NCI-H2227 (cell line): ENCODE results near the gene IFNLR1.
A peak's percentile ranks its signal among the peaks of the same experiment; 100 is the strongest.

ENCODE experiments used
- DNase-seq: peaks from one replicate; lab custom pipeline; 2025; ENCODE audit not compliant: unreplicated experiment; lab: John Stamatoyannopoulos, UW

Gene IFNLR1

DNA sequence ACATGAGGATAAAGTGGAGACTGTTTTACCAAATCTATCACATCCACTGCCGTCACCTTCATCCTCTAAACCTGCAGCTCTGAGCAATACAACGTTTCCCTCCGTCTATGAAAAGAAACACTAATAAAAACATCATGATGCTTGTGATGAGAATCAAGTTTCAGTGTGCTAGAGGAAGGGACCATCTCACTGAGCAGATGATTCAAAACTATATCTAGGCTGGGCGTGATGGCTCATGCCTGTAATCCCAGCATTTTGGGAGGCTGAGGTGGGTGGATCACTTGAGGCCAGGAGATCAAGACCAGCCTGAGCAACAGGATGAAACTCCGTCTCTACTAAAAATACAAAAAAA, 60.4 kb downstream of the IFNLR1 start:
- no peak for DNase-seq

DNA sequence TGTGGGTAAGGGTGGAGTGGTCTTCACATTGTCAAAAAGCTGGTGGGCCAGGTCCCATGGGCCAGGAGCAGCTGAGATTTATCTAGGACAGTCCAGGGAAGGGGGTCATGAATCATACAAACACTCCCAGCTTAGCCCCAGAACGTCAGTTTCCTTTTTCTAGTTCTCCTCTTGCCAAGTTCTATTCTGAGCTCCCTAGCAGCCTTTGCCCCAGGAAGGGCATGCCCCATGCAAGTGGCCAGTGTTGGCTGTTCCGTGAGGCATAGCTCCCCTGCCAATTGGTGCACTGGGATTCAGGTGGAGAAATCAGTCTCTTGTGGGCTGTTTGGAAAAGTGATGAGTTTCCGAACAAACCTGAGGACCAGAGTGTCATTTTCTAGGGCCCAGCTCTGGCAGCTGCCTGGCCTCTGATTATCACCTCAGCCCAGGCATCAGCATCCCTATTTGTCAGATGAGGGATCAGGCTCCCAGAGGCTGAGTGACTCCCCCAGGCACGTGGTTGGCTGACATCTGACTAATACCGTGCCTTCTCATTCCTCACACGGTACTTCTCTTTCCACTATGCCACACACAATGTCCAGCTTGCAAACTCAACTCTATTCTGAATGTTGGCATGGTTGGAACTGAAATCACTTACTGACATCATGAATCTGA, 60.9 kb downstream of the IFNLR1 start:
- DNase-seq, result no peak

DNA sequence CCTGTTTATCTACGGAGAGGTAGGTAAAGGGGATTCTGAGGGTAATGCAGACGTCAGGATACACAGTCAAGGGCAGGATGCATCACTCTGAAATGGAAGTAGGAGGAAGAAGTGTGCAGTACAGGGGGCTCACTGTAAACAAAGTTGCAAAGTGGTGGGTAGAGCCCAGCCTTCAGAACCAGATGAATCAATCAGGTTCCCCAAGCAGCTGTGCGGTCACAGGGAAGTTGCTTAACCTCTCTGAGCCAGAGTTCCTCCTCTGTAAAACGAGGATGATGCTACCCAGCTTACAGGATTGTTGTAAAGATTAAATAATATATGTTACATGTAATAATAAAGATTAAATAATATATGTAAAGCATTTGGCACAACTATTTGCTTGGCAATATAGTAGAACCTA, 61.6 kb downstream of the IFNLR1 start:
- no peak for DNase-seq

DNA sequence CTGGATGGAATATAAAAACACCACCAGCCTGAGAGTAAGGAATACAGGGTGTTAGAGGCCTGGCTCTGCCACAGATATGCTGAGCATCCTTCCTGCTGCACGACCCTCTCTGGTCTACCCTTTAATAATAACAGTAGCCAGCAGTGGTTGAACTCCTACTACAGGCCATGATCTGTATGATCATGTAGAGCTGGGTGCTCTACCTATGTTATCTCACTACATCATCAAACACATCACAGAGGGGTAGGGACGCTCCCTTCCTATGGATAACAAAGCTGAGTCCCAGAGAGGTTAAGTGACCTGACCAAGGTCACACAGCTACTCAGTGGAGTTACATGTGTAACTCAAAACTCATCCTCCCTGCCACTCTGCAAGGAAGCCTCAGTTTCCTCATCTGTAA, 62.1 kb downstream of the IFNLR1 start:
- DNase-seq, result no peak

DNA sequence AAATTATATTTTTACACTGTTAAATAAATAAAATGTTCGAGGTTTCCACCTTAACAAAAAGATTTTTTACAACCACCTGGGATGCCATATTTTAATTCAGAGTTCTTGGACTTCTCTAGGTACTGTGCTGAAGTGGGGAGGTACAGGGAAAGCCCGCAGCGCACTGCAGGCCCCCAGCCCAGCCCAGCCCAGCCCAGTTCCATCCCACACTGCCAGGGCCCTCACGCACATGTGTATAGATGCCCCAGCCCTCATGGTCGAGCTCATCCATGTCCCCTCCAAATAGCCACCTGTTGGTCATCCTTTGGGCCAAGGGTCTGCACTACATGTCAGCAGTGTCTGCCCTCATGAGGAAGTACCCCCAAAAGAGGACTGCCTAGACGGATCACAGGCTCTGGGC, 63.5 kb downstream of the IFNLR1 start:
- DNase-seq, result no peak

DNA sequence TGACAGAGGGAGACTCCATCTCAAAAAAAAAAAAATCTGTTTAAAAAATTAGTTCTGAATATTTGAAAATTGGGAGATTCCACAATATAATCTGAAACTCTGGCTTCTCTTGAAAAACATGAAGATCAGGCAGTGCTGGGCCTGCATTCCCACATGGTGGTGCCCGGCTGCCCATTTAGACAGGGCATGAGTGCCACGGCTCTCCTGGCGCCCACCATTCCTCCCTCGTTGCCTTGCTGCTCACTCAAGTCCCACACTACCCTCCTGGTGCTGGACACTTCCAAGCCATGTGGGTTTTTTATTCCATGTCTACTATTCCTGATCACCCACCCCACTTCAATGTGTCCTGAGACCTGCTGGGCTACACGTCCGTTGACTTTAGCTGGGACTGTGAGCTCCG, 64.3 kb downstream of the IFNLR1 start:
- DNase-seq, result no peak

DNA sequence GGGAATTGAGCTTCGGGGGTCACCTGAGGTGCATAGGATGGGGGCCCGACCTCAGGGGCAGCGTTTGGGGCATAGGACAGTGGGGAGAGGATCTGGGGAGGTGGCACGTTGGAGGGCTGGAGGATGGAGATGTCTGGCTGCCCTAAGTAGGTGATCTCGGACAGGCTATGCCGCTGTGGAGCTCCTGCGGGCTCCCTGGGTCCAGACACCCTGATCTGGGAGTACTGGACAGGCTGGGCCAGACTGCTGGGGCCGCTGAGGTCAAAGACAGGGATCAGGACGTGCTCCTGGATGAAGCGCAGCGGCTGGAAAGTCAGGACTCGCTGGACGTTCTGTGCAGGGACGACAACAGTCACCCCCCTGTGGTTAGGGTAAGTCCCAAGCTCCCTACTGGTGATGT, 65.7 kb downstream of the IFNLR1 start:
- DNase-seq, result no peak

DNA sequence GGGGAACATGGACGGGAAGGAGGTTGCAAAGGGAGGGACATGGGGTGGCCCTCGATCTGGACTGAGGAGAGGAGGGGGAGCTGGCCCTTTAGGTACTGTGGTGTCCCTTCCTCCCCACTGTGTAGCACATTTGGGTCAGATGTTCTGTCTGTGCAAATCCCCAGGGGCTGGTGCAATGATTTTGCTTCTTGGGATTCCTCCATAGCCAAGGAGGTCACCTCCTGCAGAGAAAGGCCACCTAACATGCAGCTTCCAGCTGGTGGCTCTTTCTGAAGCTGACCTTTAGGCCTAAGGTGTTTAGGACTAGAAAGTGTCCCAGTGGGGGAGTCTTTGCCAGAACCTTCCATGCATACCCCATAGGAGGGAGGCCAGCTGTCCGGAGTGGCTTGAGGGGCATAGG, 66.1 kb downstream of the IFNLR1 start:
- no peak for DNase-seq

DNA sequence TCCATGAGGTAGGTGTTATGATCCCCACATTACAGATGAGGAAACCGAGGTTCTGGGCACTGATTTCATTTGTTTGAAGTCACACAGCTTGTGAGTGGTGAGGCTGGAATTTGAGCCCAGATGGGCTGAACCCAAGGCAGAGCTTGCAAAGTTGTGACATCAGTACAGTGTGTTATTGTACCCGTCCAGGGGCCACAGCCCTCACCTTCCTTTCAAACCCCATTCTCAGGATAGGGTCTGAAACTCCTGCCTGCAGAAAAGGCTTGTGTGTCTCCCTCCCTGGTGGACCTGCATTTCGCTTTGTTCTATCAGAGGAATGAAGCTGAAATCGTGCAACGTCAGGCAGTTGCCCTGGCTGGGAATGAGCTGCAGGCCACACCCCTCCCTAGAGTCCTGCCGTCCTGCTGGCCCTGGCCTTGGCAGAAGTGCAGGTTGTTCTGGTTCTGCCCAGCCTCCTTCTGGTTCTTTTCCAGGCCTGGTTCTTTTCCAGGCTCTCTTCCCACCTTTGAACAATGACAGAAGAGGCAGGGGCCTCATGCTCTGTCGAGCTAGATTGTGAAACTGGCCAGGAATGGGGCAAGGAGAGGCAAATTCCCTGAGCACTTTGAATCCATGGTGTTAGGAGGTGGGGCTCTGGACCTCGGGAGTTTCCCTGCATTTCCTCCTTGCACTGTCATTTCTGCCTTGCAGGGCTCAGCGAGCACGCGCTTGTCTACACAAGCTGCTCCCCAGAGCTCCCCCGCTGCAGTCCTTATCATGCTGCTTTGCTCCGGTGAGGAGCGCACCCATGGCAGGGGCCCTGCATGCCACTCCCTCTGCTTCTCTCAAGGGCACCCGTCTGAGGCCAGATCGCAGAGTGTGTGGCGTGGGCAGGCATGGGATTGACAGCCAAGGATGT, 67.0 kb downstream of the IFNLR1 start:
- no peak for DNase-seq

DNA sequence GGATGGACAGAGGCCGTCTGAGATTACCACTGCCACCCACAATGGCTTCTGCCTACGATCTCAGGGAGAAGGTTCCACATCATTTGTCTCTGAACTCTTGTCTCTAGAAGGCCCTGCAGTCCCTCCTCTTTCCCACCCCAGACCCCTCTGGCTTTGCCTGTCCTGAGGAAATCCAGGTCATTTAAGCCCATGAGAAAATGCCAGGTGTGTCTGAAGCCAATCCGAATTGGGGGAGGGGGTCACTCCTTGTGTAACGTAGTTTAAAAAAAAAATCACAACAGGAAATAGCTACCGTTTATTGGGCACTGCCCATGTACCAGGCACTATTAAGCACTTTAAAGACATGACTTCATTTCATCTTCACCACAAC, 67.6 kb downstream of the IFNLR1 start:
- no peak for DNase-seq

DNA sequence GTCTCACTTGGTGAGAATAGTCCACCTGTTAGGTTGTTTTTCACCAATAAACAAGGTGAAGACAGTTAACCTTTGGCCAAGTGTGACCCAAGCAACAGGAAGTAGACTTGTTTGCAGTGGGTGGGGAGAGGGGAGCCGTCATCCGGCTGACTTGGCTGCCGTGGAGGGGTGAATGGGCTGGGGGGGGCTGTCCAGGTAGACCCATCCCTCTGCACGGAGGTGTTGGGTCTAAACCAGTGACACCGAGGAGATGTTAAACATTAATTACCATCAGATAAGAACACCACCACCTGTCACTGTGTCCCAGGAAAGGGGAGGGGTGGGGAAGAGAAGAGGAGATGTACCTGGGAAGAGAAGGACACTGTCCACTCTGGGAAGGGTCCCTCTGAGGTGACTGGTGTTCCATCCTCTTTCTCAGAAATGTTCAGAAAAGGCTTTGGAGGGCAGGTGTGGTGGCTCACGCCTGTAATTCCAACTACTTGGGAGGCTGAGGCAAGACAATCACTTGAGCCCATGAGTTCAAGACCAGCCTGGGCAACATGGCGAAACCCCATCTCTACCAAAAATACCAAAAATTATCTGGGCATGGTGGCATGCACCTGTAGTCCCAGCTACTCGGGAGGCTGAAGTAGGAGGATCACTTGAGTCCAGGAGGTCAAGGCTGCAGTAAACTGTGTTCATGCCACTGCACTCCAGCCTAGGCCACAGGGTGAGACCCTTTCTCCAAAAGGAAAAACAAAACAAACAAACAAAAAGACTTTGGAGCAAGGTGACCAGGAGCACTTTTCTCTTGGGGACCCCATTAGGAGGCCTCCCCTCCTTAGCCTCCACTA, 68.5 kb downstream of the IFNLR1 start:
- DNase-seq, result no peak

DNA sequence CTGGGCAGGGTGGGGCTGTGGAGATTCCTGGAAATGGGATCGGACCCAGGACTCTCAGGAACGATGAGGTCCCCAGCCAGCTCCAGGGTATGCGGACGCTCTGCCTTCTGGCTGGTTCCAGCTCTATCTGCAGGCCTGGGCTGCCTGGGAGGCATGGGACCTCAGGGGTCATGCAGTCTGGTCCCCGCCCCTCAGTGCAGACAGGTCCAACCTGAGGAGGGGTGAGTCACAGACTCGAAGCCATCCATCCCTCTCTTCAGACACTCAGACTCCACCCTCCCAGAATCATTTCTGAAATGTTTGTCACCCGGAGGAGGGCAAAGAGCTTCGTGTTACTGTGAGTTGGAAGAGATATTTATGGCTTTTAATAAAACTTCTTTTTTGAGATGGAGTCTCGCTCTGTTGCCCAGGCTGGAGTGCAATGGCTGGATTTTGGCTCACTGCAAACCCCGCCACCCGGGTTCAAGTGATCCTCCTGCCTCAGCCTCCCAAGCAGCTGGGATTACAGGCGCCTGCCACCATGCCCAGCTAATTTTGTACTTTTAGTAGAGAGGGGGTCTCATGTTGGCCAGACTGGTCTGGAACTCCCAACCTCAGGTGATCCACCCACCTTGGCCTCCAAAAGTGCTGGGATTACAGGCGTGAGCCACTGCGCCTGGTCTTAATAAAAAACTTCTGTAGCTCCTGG, 69.2 kb downstream of the IFNLR1 start:
- no peak for DNase-seq

DNA sequence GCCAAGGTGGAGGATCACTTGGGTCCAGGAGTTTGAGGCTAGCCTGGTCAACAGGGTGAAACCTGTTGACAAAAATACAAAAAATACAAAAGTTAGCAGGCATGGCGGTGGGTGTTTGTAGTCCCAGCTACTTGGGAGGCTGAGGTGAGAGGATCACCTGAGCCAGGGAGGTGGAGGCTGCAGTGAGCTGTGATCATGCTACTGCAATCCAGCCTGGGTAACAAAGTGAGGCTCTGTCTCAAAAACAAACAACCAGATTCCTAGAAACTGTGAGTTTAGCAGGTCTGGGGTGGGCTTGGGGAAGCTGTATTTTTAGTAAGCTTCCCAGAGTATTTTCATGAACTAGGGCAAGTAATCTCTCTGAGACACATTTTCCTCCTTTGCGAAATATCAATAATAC, 70.0 kb downstream of the IFNLR1 start:
- no peak for DNase-seq

DNA sequence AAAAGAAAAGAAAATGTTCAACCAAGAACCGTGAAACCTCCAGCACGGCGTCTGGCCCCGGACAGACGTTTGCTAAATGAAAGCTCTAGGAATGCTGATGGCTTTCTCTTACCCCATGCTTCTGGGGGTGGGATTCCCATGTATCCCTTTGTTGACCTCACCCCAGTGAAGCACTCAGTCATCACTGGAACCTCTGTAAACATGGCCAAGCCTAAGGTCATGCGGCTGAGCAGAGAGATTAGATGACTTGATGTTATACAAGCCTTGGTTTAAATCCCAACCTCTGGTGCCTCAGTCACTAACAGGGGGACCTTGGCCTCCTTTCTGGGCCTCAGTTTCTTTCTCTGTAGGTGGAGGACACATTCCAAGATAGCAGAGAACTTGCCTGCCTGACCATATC, 72.3 kb downstream of the IFNLR1 start:
- DNase-seq, result no peak

DNA sequence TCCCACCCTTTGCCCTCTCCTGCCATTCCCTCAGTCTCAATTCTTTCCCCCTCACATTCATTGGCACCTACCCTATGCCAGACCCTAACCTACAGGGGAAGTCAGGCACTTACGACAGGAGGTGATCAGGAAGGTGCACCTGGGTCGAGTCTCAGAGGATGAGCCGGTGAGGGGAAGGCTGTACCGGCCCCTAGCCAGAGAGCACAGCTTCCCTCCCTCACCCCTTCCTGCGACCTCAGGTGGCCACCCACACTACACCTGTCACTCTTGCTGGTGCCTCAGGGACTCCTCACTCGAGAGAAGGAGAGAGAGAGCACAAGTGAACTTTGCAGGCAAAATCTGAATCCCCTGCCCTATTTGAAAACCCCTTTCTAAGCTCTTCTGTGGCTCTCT, 73.5 kb downstream of the IFNLR1 start:
- no peak for DNase-seq

DNA sequence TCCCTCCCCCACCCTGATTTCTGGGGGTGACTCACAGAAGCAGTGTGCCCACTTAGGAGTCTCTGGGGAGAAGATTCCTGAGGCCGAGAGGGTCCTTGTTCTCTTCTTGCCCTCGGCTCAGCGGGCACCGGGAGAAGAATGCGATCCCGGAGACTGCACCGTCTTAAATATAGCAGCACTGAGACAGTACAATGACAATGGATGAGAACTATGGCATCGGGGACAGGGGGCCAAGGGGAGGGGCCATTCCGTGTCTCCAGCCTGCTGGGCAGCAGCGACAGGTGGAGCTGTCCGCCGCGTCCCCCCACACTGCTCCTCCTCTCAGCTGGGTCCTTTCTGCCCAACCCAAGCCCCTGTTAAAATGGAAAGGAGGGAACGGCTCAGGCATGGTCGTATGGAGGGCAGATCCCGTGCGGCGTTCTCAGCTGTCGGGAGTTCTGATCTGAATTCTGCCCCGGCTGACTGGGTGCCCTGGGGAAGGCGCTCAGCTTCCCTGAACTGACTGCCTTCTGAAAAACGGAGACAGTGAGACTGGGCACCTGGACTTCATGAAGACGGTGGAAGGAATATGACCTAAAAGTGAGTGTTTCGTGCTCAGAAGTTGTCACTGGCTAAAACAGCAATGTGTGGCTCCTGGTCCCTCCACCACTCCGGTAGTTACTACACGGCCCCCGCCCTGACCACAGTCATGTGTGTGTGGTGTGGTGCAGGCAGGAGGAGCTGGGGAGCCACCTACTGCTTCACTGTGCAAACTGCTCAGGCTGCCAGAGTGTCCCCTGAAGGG, 74.9 kb downstream of the IFNLR1 start, which contains the start of gene MYOM3:
Gene MYOM3, minus strand, starts transcription at position 140 of the 784 bp plus-strand sequence. CDS start 3,499 bp downstream, outside the sequence.
- DNase-seq, result peak; percentile 72

DNA sequence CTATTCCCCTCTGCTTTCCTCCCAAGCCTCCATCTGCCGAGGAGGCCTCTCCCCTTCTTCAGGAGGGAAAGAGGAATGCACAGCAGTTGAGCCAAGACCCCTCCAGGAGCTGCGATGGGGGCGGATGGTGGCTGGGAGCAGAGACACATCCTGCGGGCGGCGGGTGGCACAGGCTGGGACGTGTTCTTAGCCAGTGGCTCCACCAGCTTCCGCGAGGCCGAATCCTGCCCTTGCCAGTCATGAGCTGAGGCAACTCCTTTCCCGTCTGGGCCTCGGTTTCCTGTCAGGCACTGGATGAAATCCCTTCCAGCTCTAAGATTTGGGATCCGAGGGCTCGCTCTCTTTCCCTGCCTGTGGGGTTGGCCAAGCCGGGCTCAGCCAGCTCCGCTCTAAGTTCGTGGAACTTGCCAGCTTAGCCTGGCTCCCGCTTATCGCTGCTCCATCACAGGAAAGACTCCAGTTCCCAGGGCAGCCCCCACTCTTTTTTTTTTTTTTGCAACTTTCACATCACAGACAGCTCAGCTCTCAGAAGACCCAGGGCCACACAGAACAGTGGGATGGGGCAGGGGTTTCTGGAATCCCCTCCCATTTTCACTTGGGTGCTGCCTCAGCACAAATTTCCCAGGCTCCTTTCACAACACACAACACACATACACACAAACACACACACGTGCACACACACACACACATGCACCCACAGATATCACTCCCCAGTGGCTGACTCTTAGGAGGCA, 75.7 kb downstream of the IFNLR1 start:
- no peak for DNase-seq

DNA sequence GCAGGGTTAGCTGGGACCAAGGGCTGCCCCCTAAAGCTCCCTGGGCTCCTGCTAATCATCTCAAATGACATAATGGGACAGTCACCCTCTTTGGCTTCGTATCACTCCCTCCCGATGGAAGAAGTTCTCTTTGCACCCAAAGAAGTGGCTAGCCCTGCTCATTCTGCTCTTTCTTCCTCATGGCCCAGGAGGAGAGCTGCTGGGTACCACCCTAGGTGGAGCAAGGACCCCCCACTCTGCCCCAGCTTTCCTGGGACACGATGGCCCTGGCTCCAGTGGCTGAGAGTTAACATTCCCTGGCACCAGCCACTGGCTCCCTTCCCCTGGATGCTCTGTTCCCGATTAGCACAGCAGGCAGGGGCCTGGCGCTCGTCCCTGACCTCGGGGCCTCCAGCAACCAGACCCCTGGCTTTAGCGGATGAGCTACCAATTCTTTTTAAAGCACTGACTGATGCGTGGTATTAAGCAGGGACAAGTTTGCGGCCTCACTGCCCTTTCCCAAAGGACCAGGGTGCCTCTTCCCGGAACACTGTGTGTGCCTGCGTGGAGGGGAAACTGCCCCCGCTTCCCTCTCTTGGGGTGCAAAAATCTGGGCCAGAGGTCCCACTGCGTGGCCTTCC, 76.3 kb downstream of the IFNLR1 start:
- DNase-seq, result no peak
